B cell (primary cell): Measurements from ENCODE around the gene DNAH10. TPM values are rescaled to one million over a fixed set of nuclear protein-coding genes. Genes with fewer than 3 reads are reported as not detected.

ENCODE experiments used
- ATAC-seq: fragments of 200-7000 bp; cut with Tn5 transposase; one replicate; pipeline ENCODE4 v1.10.0; 2021; ENCODE audit warnings: low read depth, mild to moderate bottlenecking, moderate number of reproducible peaks, moderate library complexity
- CTCF ChIA-PET: fragments of 350-600 bp; sonication (Branson Sonifier 250); formaldehyde crosslinking; loops from one replicate; lab custom pipeline; 2021; ENCODE audit warnings: antibody characterized with exemption, inconsistent platforms; lab: Charles Lee
- POLR2A ChIA-PET: fragments of 350-600 bp; sonication (Branson Sonifier 250); formaldehyde crosslinking; loops from one replicate; lab custom pipeline; 2021; ENCODE audit warnings: antibody characterized with exemption; lab: Charles Lee
- DNase-seq: peaks from one replicate; pipeline ENCODE4 v3.0.0; 2013
- H2AFZ ChIP-seq: 2 replicates; pipeline ENCODE4 v1.6.1; 2012; ENCODE audit warnings: mild to moderate bottlenecking, low read depth, low read length; ENCODE audit not compliant: insufficient read depth, poor library complexity, severe bottlenecking
- H3K27ac ChIP-seq, 2 donors: 1 replicate in 1 of 2; 2 replicates in 1 of 2; pipeline ENCODE4 v1.5.1; 2012 to 2013; ENCODE audit warnings: low read length in 2 of 2, mild to moderate bottlenecking in 2 of 2, moderate library complexity in 1 of 2
- H3K27me3 ChIP-seq, 4 experiments: fragments of 200-600 bp in 1 of 4; sonication (generic) in 1 of 4; replicated peaks in 1 of 4; 1 replicate in 2 of 4; 2 replicates in 2 of 4; pipeline versions ENCODE4 v1.6.1 to v1.7.0; 2013 to 2016; ENCODE audit warnings: low read length in 3 of 4, mild to moderate bottlenecking in 2 of 4, mixed read lengths in 1 of 4, moderate library complexity in 1 of 4; ENCODE audit not compliant: insufficient read depth in 4 of 4, control insufficient read depth in 3 of 4; ENCODE audit errors: control extremely low read depth in 1 of 4
- H3K36me3 ChIP-seq, 2 experiments: replicated peaks in 1 of 2; 1 replicate in 1 of 2; 2 replicates in 1 of 2; pipeline versions ENCODE4 v1.6.1 to v1.7.1; 2013; ENCODE audit warnings: low read length in 1 of 2; ENCODE audit not compliant: insufficient read depth in 2 of 2, control insufficient read depth in 1 of 2; ENCODE audit errors: control extremely low read depth in 1 of 2, extremely low read depth in 1 of 2
- H3K4me1 ChIP-seq, 2 donors: fragments of 200-600 bp in 1 of 2; sonication (generic) in 1 of 2; 1 replicate in 1 of 2; 2 replicates in 1 of 2; pipeline versions ENCODE4 v1.5.1 to v1.6.1; 2013 to 2017; ENCODE audit warnings: low read length in 2 of 2; ENCODE audit not compliant: control insufficient read depth in 2 of 2, insufficient read depth in 2 of 2
- H3K4me2 ChIP-seq: replicated peaks from 2 replicates; pipeline ENCODE3; 2012; ENCODE audit warnings: mild to moderate bottlenecking, low read depth, low read length; ENCODE audit not compliant: poor library complexity, severe bottlenecking
- H3K4me3 ChIP-seq, 5 experiments: fragments of 200-600 bp in 1 of 5; sonication (generic) in 1 of 5; 1 replicate in 3 of 5; 2 replicates in 2 of 5; pipeline versions ENCODE4 v1.5.1 to v1.7.0; 2011 to 2016; ENCODE audit warnings: low read length in 4 of 5, mild to moderate bottlenecking in 4 of 5, low read depth in 2 of 5, control low read depth in 1 of 5, moderate library complexity in 1 of 5; ENCODE audit not compliant: insufficient read depth in 1 of 5; ENCODE audit errors: control extremely low read depth in 1 of 5, extremely low read depth in 1 of 5
- H3K79me2 ChIP-seq: fragments of 200-600 bp; sonication (generic); one replicate; pipeline ENCODE4 v1.6.0; 2016; ENCODE audit warnings: low read length; ENCODE audit not compliant: control insufficient read depth, insufficient read depth
- H3K9ac ChIP-seq: fragments of 200-600 bp; sonication (generic); 2 replicates; pipeline ENCODE4 v1.6.1; 2017; ENCODE audit warnings: mild to moderate bottlenecking, low read length, moderate library complexity
- H3K9me3 ChIP-seq, 3 donors: one replicate each; pipeline versions ENCODE4 v1.6.1 to v1.7.1; 2013; ENCODE audit warnings: low read length in 2 of 3; ENCODE audit not compliant: control insufficient read depth in 2 of 3, insufficient read depth in 1 of 3; ENCODE audit errors: control extremely low read depth in 1 of 3
- H4K20me1 ChIP-seq: 2 replicates; pipeline ENCODE4 v1.6.0; 2012; ENCODE audit warnings: mild to moderate bottlenecking, low read length; ENCODE audit not compliant: insufficient read depth, control insufficient read depth, poor library complexity, severe bottlenecking
- H3K27ac Mint-ChIP-seq: one replicate; pipeline ENCODE4 v1.8.0; 2021; ENCODE audit warnings: mixed read lengths
- H3K27me3 Mint-ChIP-seq: one replicate; pipeline ENCODE4 v1.8.0; 2021; ENCODE audit warnings: mixed read lengths
- H3K4me1 Mint-ChIP-seq: one replicate; pipeline ENCODE4 v1.8.0; 2021; ENCODE audit warnings: mixed read lengths
- H3K4me3 Mint-ChIP-seq: one replicate; pipeline ENCODE4 v1.8.0; 2021; ENCODE audit warnings: mixed read lengths
- H3K9me3 Mint-ChIP-seq: one replicate; pipeline ENCODE4 v1.8.0; 2022; ENCODE audit warnings: mixed read lengths; ENCODE audit not compliant: insufficient read depth
- EZH2 ChIP-seq: IDR thresholded peaks from 2 replicates; pipeline ENCODE4 v1.6.1; 2012; ENCODE audit warnings: borderline replicate concordance, low read depth, mild to moderate bottlenecking, moderate library complexity, low read length; ENCODE audit not compliant: insufficient read depth, poor library complexity, severe bottlenecking
- WGBS: methylation state at CpG from one replicate; pipeline ENCODE4 v1.1.5; 2013; ENCODE audit warnings: missing lambda C conversion rate; ENCODE audit not compliant: insufficient coverage; 5-methylcytosine and 5-hydroxymethylcytosine counted together
- intact Hi-C: fragments of 100-400 bp; cut with micrococcal nuclease; formaldehyde crosslinking; loops from one replicate; pipeline ENCODE4 v1.10.0; 2022
- polyA plus RNA-seq: library from polyadenylated mRNA; depleted of rRNA; stranded (reverse); fragments of >200 nt; gene quantifications from 2 replicates; pipeline ENCODE4 v1.2.3, GENCODE V29; 2012
- total RNA-seq, 2 donors: library from RNA; stranded (reverse); fragments of 120-200 nt in 1 of 2; gene quantifications; 1 replicate in 1 of 2; 2 replicates in 1 of 2; pipeline versions ENCODE4 v1.2.3 to v1.2.4, GENCODE V29; 2013 to 2022
- TF ChIP-seq, protein P1 (sequence below): fragments of 200-600 bp; IDR thresholded peaks from one replicate; pipeline ENCODE4 v1.8.0; 2022; ENCODE audit warnings: antibody characterized with exemption, mild to moderate bottlenecking

DNAH10 gene
- total and polyA plus RNA-seq, 2 donors (not counting 1 experiment from before 2014, with no cell fraction given) = 0.24 to 0.99 TPM

DNA sequence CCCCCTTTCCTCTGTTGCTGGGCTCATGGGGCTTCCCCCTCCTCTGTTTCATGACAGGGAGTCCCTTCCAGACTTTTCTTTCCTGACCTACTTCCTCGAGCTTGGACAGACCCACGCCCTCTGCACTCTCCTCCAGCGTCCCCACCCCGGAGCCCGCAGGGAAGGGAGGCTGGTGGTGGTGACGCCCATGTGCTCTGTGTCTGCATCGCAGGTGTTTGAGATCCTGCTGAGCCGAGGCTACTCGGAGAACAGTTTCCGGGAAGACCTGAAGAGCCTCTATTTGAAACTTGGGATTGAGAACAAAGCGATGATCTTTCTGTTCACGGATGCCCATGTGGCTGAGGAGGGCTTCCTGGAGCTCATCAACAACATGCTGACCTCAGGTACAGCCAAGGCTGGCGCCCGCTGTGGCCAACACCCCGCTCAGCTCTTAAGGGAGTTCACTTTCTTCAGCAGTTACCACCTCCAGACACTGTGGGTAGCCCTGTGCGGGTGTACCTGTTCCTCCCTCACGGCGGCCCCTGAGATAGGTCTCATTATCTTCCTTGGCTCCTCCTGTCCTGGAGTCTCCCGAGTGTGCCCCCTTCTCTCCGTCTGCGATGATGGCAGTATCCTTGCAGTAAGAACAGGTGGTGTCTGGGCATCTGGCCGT lies 125.0 kb downstream of the DNAH10 start:
- no peak overlapping the region for H3K4me3 Mint-ChIP-seq
- no peaks in the 10 kb centered on the region for H3K4me1 Mint-ChIP-seq
- Histone ChIP-seq H3K27ac (no peak overlapping the region), H3K9ac (no peak overlapping the region), H3K4me1 (no peaks in the 10 kb centered on the region), H3K79me2 (no peaks in the 10 kb centered on the region), H3K4me3 (no peak overlapping the region), H2AFZ (no peak overlapping the region), H3K9me3 (peaks cover 0 to 6% (median 4%) of the 10 kb centered on the region in 3 donors), H3K4me2 (no peak overlapping the region), H4K20me1 (no peaks in the 10 kb centered on the region), H3K36me3 (no peaks in the 10 kb centered on the region), H3K27me3 (no peaks in the 10 kb centered on the region)
- intact Hi-C loops = no loop called here
- TF ChIP-seq EZH2 = no peak
- TF ChIP-seq, protein P1, sequence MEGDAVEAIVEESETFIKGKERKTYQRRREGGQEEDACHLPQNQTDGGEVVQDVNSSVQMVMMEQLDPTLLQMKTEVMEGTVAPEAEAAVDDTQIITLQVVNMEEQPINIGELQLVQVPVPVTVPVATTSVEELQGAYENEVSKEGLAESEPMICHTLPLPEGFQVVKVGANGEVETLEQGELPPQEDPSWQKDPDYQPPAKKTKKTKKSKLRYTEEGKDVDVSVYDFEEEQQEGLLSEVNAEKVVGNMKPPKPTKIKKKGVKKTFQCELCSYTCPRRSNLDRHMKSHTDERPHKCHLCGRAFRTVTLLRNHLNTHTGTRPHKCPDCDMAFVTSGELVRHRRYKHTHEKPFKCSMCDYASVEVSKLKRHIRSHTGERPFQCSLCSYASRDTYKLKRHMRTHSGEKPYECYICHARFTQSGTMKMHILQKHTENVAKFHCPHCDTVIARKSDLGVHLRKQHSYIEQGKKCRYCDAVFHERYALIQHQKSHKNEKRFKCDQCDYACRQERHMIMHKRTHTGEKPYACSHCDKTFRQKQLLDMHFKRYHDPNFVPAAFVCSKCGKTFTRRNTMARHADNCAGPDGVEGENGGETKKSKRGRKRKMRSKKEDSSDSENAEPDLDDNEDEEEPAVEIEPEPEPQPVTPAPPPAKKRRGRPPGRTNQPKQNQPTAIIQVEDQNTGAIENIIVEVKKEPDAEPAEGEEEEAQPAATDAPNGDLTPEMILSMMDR = no peak
- peaks cover 3% of the 10 kb centered on the region for H3K9me3 Mint-ChIP-seq
- H3K27ac Mint-ChIP-seq = no peak overlapping the region
- WGBS = 86% methylated on average over 21 of the region's 22 CpGs
- H3K27me3 Mint-ChIP-seq = peaks cover 12% of the 10 kb centered on the region
- POLR2A ChIA-PET = no interaction called here
- CTCF ChIA-PET = no interaction called here
- no peak for ATAC-seq
- DNase-seq = no peak

DNA sequence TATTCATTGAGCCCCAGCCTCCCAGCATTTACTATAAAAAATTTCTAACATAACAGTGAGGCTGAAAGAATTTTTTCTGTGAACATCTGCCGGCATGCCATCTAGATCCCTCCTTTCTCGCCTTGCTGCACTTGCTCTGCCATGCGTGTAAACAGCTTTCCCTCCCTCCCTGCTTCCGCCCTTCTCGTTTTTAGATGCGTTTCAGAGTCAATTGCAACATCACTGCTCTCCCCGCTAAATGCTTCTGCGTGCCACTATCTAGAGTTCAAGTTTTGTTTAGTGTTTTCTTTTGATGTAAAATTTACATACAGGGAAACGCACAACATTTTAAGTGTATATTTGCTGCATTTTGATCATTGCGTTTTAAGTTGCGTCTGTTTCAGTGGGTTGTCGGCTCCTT lies 126.9 kb downstream of the DNAH10 start:
- no peaks in the 10 kb centered on the region for H3K79me2 ChIP-seq
- H3K9ac ChIP-seq = no peak overlapping the region
- peaks cover 4% of the 10 kb centered on the region for H3K27me3 Mint-ChIP-seq
- DNase-seq (no peak), ATAC-seq (no peak)
- no peak for TF ChIP-seq EZH2
- TF ChIP-seq, protein P1 = no peak
- H3K4me1 ChIP-seq = no peaks in the 10 kb centered on the region
- no peak overlapping the region for H3K4me2 ChIP-seq
- H3K36me3 ChIP-seq = no peaks in the 10 kb centered on the region
- peaks cover 3% of the 10 kb centered on the region for H3K9me3 Mint-ChIP-seq
- no peak overlapping the region for H2AFZ ChIP-seq
- intact Hi-C loops = no loop called here
- H4K20me1 ChIP-seq = no peaks in the 10 kb centered on the region
- H3K27me3 ChIP-seq = no peaks in the 10 kb centered on the region
- H3K4me3 Mint-ChIP-seq = no peak overlapping the region
- ChIA-PET CTCF (no interaction called here), POLR2A (no interaction called here)
- 94% methylated on average over 7 of the region's 12 CpGs for whole genome bisulfite sequencing
- no peak overlapping the region for H3K27ac ChIP-seq
- H3K9me3 ChIP-seq = peaks cover 0 to 8% (median 6%) of the 10 kb centered on the region in 3 donors
- no peaks in the 10 kb centered on the region for H3K4me1 Mint-ChIP-seq
- H3K4me3 ChIP-seq = no peak overlapping the region
- no peak overlapping the region for H3K27ac Mint-ChIP-seq
